K562 (cell line): ENCODE data around the gene DCST1. TPM values are rescaled to one million over a fixed set of nuclear protein-coding genes. Genes with fewer than 3 reads are reported as not detected.

Experiments
- ATAC-seq: fragments of 200-7000 bp; cut with Tn5 transposase; 3 replicates; pipeline ENCODE4 v1.9.1; 2020; ENCODE audit warnings: moderate library complexity
- BruUV-seq: library from RNA; stranded (reverse); fragments of 400-500 nt; replicated peaks from 2 replicates; lab custom pipeline; 2021; lab: Mats Ljungman, UMichigan
- CTCF ChIA-PET: fragments of 300-600 bp; formaldehyde crosslinking; extraction: SDS; loops from one replicate; lab custom pipeline; 2021; ENCODE audit warnings: low intra/inter-chr PET ratio; lab: Yijun Ruan, JAX
- POLR2A ChIA-PET: fragments of 300-600, 350-650 bp; sonication (Branson Sonifier 250); formaldehyde crosslinking; extraction: SDS; loops from one replicate; lab custom pipeline; 2021; ENCODE audit warnings: antibody characterized with exemption, inconsistent platforms; lab: Yijun Ruan, JAX
- DNase-seq, 4 experiments: peaks; one replicate each; pipeline versions ENCODE4 v3.0.0 to v3.0.0-alpha.2; 2011 to 2018; ENCODE audit warnings: low spot score in 3 of 4, mixed read lengths in 3 of 4; ENCODE audit errors: extremely low read depth in 1 of 4
- FAIRE-seq: peaks from 2 replicates; lab custom pipeline; 2011; peaks lifted over from hg19 to GRCh38; lab: Jason Lieb, UNC
- H2AFZ ChIP-seq: 2 replicates; pipeline ENCODE4 v1.6.0; 2011; ENCODE audit warnings: low read depth, low read length, control low read depth, inconsistent platforms
- H3K27ac ChIP-seq: fragments of 200-600 bp; 3 replicates; pipeline ENCODE4 v1.8.0; 2011; ENCODE audit warnings: low read depth, mild to moderate bottlenecking, control low read depth, inconsistent platforms, low read length, moderate library complexity, mixed read lengths; ENCODE audit errors: extremely low read depth
- H3K27me3 ChIP-seq, 2 experiments: fragments of 300-600 bp in 1 of 2; 2 replicates in 1 of 2; 3 replicates in 1 of 2; pipeline versions ENCODE4 v1.6.0 to v1.8.0; 2011; ENCODE audit warnings: inconsistent platforms in 2 of 2, low read length in 2 of 2, mild to moderate bottlenecking in 1 of 2, mixed read lengths in 1 of 2, moderate library complexity in 1 of 2; ENCODE audit not compliant: control insufficient read depth in 2 of 2, insufficient read depth in 2 of 2
- H3K36me3 ChIP-seq: fragments of 300-600 bp; 3 replicates; pipeline ENCODE4 v1.8.0; 2011; ENCODE audit warnings: mild to moderate bottlenecking, low read length, inconsistent platforms; ENCODE audit not compliant: control insufficient read depth, insufficient read depth
- H3K4me1 ChIP-seq, 2 experiments: fragments of 200-600 bp in 1 of 2; replicated peaks in 1 of 2; 2 replicates in 1 of 2; 3 replicates in 1 of 2; pipeline versions ENCODE4 v1.5.1 to v1.8.0; 2011; ENCODE audit warnings: inconsistent platforms in 2 of 2, low read length in 2 of 2, mild to moderate bottlenecking in 1 of 2, mixed read lengths in 1 of 2, moderate library complexity in 1 of 2; ENCODE audit not compliant: control insufficient read depth in 2 of 2, insufficient read depth in 2 of 2
- H3K4me2 ChIP-seq: 2 replicates; pipeline ENCODE4 v1.6.1; 2011; ENCODE audit warnings: low read length, control low read depth, inconsistent platforms, mixed read lengths; ENCODE audit not compliant: insufficient read depth
- H3K4me3 ChIP-seq: fragments of 200-600 bp; sonication (generic), shearing (Covaris generic); 2 replicates; pipeline ENCODE4 v1.5.1; 2016; ENCODE audit warnings: control low read depth, inconsistent platforms
- H3K79me2 ChIP-seq: fragments of 200-600 bp; 3 replicates; pipeline ENCODE4 v1.8.0; 2011; ENCODE audit warnings: low read length, inconsistent platforms; ENCODE audit not compliant: control insufficient read depth, insufficient read depth
- H3K9ac ChIP-seq, 2 experiments: 2 replicates each; pipeline versions ENCODE4 v1.6.0 to v1.6.1; 2011; ENCODE audit warnings: low read depth in 2 of 2, low read length in 2 of 2, control low read depth in 1 of 2, inconsistent platforms in 1 of 2, mild to moderate bottlenecking in 1 of 2, mixed read lengths in 1 of 2; ENCODE audit not compliant: insufficient read depth in 1 of 2
- H3K9me1 ChIP-seq: one replicate; pipeline ENCODE4 v1.6.0; 2011; ENCODE audit warnings: inconsistent platforms, mild to moderate bottlenecking, low read length, moderate library complexity; ENCODE audit not compliant: control insufficient read depth, insufficient read depth
- H3K9me3 ChIP-seq: replicated peaks from 2 replicates; pipeline ENCODE4 v1.5.1; 2011; ENCODE audit warnings: low read depth, low read length, inconsistent platforms; ENCODE audit not compliant: control insufficient read depth, insufficient read depth
- H4K20me1 ChIP-seq: replicated peaks from 2 replicates; pipeline ENCODE4 v1.6.1; 2011; ENCODE audit warnings: low read length, inconsistent platforms, mixed read lengths; ENCODE audit not compliant: control insufficient read depth, insufficient read depth
- ARHGAP35 ChIP-seq: fragments of 450-650 bp; IDR thresholded peaks from 2 replicates; pipeline ENCODE4 v1.6.1; 2018; ENCODE audit not compliant: partially characterized antibody
- EP300 ChIP-seq: IDR thresholded peaks from 2 replicates; pipeline ENCODE4 v1.6.1; 2012; ENCODE audit warnings: low read length, improper control_type of control experiment
- ESRRB ChIP-seq: fragments of 250-450 bp; sonication (Bioruptor Pico); IDR thresholded peaks from 2 replicates; pipeline ENCODE4 v1.5.0; 2020; ENCODE audit warnings: mild to moderate bottlenecking, moderate library complexity, borderline replicate concordance
- FOS ChIP-seq: IDR thresholded peaks from 3 replicates; pipeline ENCODE4 v1.6.1; 2011; ENCODE audit not compliant: insufficient read length; ENCODE audit errors: extremely low read depth
- GATA2 ChIP-seq: sonication (generic); formaldehyde crosslinking; IDR thresholded peaks from 2 replicates; pipeline ENCODE4 v1.4.0; 2020; ENCODE audit warnings: mild to moderate bottlenecking, missing genetic modification reagents
- HDAC3 ChIP-seq: fragments of 450-650 bp; IDR thresholded peaks from 2 replicates; pipeline ENCODE4 v1.6.1; 2018; ENCODE audit warnings: borderline replicate concordance, mild to moderate bottlenecking, moderate library complexity; ENCODE audit not compliant: partially characterized antibody
- HNRNPL ChIP-seq: fragments of 200-400 bp; formaldehyde crosslinking; IDR thresholded peaks from 2 replicates; pipeline ENCODE4 v1.6.1; 2017; ENCODE audit warnings: low read depth, mild to moderate bottlenecking, low read length
- HOMEZ ChIP-seq: fragments of 250-450 bp; sonication (Bioruptor Pico); IDR thresholded peaks from 2 replicates; pipeline ENCODE4 v1.4.0; 2020; ENCODE audit warnings: mild to moderate bottlenecking, moderate library complexity
- LEF1 ChIP-seq: fragments of 450-650 bp; IDR thresholded peaks from 2 replicates; pipeline ENCODE4 v1.6.1; 2016; ENCODE audit warnings: mild to moderate bottlenecking
- MBD2 ChIP-seq: sonication (generic); IDR thresholded peaks from 2 replicates; pipeline ENCODE4 v1.6.1; 2016; ENCODE audit warnings: low read depth, borderline replicate concordance
- MLX ChIP-seq, 2 experiments: fragments of 450-650 bp in 1 of 2; sonication (generic) in 1 of 2; formaldehyde crosslinking; conservative IDR thresholded peaks; 2 replicates each; pipeline versions ENCODE4 v1.4.0 to v1.8.1; 2020 to 2022; ENCODE audit warnings: mild to moderate bottlenecking in 1 of 2, missing genetic modification reagents in 1 of 2
- NR2C1 ChIP-seq, 2 experiments: fragments of 450-650 bp; IDR thresholded peaks; 2 replicates each; pipeline ENCODE4 v1.6.1; 2017; ENCODE audit warnings: mild to moderate bottlenecking in 2 of 2, antibody characterized with exemption in 1 of 2, inconsistent platforms in 1 of 2, missing compliant biosample characterization in 1 of 2, missing genetic modification characterization in 1 of 2
- RBM39 ChIP-seq: fragments of 200-400 bp; formaldehyde crosslinking; optimal IDR thresholded peaks from 2 replicates; pipeline ENCODE3; 2018; ENCODE audit warnings: low read depth, low read length
- SP1 ChIP-seq: sonication (generic); formaldehyde crosslinking; IDR thresholded peaks from 2 replicates; pipeline ENCODE4 v1.8.1; 2022; ENCODE audit warnings: mild to moderate bottlenecking, missing genetic modification reagents
- SRSF3 ChIP-seq: fragments of 200-400 bp; formaldehyde crosslinking; IDR thresholded peaks from 2 replicates; pipeline ENCODE4 v1.6.1; 2016; ENCODE audit warnings: mild to moderate bottlenecking, low read length, moderate library complexity; ENCODE audit not compliant: insufficient read depth
- TBL1XR1 ChIP-seq, 2 experiments: IDR thresholded peaks; 2 replicates each; pipeline ENCODE4 v1.6.1; 2012; ENCODE audit warnings: improper control_type of control experiment in 2 of 2, low read length in 2 of 2, mild to moderate bottlenecking in 1 of 2
- TEAD2 ChIP-seq: fragments of 450-650 bp; IDR thresholded peaks from 2 replicates; pipeline ENCODE4 v1.6.1; 2016; ENCODE audit warnings: missing genetic modification characterization, control low read depth, missing compliant biosample characterization
- ZNF175 ChIP-seq: fragments of 200-800 bp; sonication (Bioruptor generic); IDR thresholded peaks from 2 replicates; pipeline ENCODE4 v1.6.1; 2016; ENCODE audit warnings: low read depth, mild to moderate bottlenecking, missing genetic modification characterization, missing compliant biosample characterization
- ZNF197 ChIP-seq: fragments of 200-800 bp; sonication (Bioruptor generic); IDR thresholded peaks from 2 replicates; pipeline ENCODE4 v1.6.1; 2016; ENCODE audit warnings: low read depth, missing genetic modification characterization, missing compliant biosample characterization
- WGBS: fragments of 100-300 bp; shearing (Covaris generic); methylation state at CpG from one replicate; pipeline ENCODE4 v1.1.6; 2016; ENCODE audit warnings: low coverage, mixed read lengths; ENCODE audit not compliant: insufficient coverage; ENCODE audit errors: missing lambda C conversion rate; 5-methylcytosine and 5-hydroxymethylcytosine counted together
- in situ Hi-C: fragments of 300-500 bp; cut with MboI; formaldehyde crosslinking; loops from 4 replicates; pipeline ENCODE4 v1.15.0; 2018; ENCODE audit warnings: inconsistent platforms, mixed read lengths
- intact Hi-C: fragments of 100-400 bp; cut with micrococcal nuclease; formaldehyde crosslinking; loops from 2 replicates; pipeline ENCODE4 v1.14.2; 2022
- polyA plus RNA-seq, 8 experiments: library from polyadenylated mRNA; depleted of rRNA in 4 of 8; stranded (reverse) in 5 of 8; unstranded in 3 of 8; fragments of >200 nt; fragmentation: Nextera tagmentation in 2 of 8; fragmentation: Illumina TruSeq in 1 of 8; extraction: Ambion mirVana in 2 of 8; extraction: Trizol in 1 of 8; gene quantifications; 2 replicates each; pipeline versions ENCODE4 v1.2.1 to v1.2.3, GENCODE V29; 2011 to 2014; ENCODE audit warnings: inconsistent platforms in 1 of 8, missing spikeins in 1 of 8
- total RNA-seq, 7 experiments: library from RNA; depleted of rRNA in 6 of 7; stranded (reverse); fragments of >200 nt in 6 of 7; fragmentation: Illumina TruSeq in 2 of 7; extraction: Trizol in 2 of 7; gene quantifications; 2 replicates each; pipeline versions ENCODE4 v1.2.1 to v1.2.3, GENCODE V29; 2011 to 2021; ENCODE audit warnings: low replicate concordance in 1 of 7

Gene DCST1
- total and polyA plus RNA-seq, 9 of the 15 experiments (the other 6 are each of a cell fraction or from before 2014, with no cell fraction given): not detected

- TF ChIP-seq ZNF197 (CRISPR knock-in tag): peak; percentile 5; the same call in 1 of the 2 replicates
Observed at GRCh38 chr1:155000411-155000725, 33.3 kb upstream of the DCST1 start (continued).

GRCh38 chr1:155000726-155001424 lies 32.7 kb upstream of the DCST1 start:
- H3K27ac ChIP-seq: peak overlapping the region; percentile 97
- peak; percentile 73 for ATAC-seq
- no peaks in the 10 kb centered on the region for H4K20me1 ChIP-seq
- peaks cover 40% of the 10 kb centered on the region for H3K79me2 ChIP-seq
- BruUV-seq: no TSS peak
- H3K9ac ChIP-seq: peak overlapping the region; percentile 89 to 96
- 0% methylated on average over 21 of the region's 43 CpGs for WGBS
- peak overlapping the region; percentile 93 for H2AFZ ChIP-seq
- DNase-seq: peak; percentile 80 to 97 (median 86)
- peak; percentile 84 for FAIRE-seq
- in situ Hi-C loops: no loop called here
- no peaks in the 10 kb centered on the region for H3K9me1 ChIP-seq
- H3K4me3 ChIP-seq: peak overlapping the region; percentile 71
- H3K27me3 ChIP-seq: no peaks in the 10 kb centered on the region
- peaks cover 15% of the 10 kb centered on the region; the same call in 2 of the 3 replicates for H3K36me3 ChIP-seq
- H3K4me2 ChIP-seq: peak overlapping the region; percentile 98
- H3K9me3 ChIP-seq: no peaks in the 10 kb centered on the region
- POLR2A ChIA-PET: interaction anchor here (0.6 to 8.2 kb wide), 15 partner anchors 9 to 1434 kb away, joined by 3 to 80 read pairs (median 3); partner anchors contain the start of genes FLAD1 and PBXIP1
- peaks cover 31 to 65% of the 10 kb centered on the region in 2 experiments for H3K4me1 ChIP-seq
- intact Hi-C loops: loop anchor here (1.0 to 5.0 kb wide), 5 partner anchors 27 to 444 kb away; partner anchors contain the start of genes CKS1B, EFNA3, PYGO2 and UBE2Q1
- CTCF ChIA-PET: interaction anchor here (1.3 to 1.6 kb wide), 2 partner anchors 17 to 40 kb away, joined by 6 read pairs; partner anchors contain the start of gene PYGO2
- no peak for TF ChIP-seq FOS
- peak; percentile 45 to 56; a peak in 1 of 4 replicates for TF ChIP-seq TBL1XR1 (IDR thresholded peaks at IDR 0.05; ENCODE audit: low read length in 2 of 2)
- TF ChIP-seq LEF1: peak; percentile 93
- peak; percentile 82; the same call in 1 of the 2 replicates for TF ChIP-seq MBD2
- peak; percentile 98 for TF ChIP-seq HDAC3
- TF ChIP-seq SRSF3: no peak
- TF ChIP-seq HNRNPL: peak; percentile 73
- no peak for TF ChIP-seq TEAD2 (tag)
- no peak for TF ChIP-seq MLX (CRISPR knock-in tag; conservative IDR thresholded peaks at IDR 0.05)
- TF ChIP-seq SP1 (CRISPR knock-in tag): peak; percentile 89
- no peak for TF ChIP-seq ARHGAP35
- TF ChIP-seq GATA2: no peak
- TF ChIP-seq HOMEZ (CRISPR knock-in tag): 0 out of 2 replicates have a peak, but pooled peaks have one; percentile 18
- no peak for TF ChIP-seq ZNF175 (CRISPR knock-in tag)
- peak; percentile 75 for TF ChIP-seq NR2C1 (IDR thresholded peaks at IDR 0.05)
- peak; percentile 69 for TF ChIP-seq NR2C1 (tag; IDR thresholded peaks at IDR 0.05)
- peak; percentile 57 for TF ChIP-seq EP300
- peak; percentile 91 for TF ChIP-seq RBM39
- no peak for TF ChIP-seq ESRRB
